ENCODE data around the gene YBX1.
"Not testable (repeated sequence)": the region's sequence is repeated elsewhere in the genome, so short reads cannot be mapped to it uniquely, and the experiment has no call there.

The YBX1 gene

DNA sequence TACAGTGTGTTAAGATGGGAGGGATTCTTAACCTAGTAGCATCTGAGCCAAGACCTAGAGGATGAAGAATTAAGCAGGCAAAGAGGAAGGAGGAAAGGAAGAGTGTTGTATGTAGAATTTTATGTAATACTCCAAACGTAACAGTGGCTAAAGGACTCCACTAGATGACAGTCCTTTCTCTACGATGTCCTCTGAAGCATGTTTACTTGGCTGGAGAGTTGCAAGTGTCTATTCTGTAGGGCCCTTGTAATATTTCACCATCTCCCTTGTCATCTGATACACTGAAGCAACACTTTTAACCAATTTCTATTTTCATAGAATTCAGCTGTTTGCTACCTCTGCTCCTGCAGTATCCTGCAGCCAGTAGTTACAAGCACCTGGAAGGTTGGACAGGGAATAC, 2.2 kb upstream of the YBX1 start:
- H3K27ac ChIP-seq (replicated peaks), result peak overlapping the region; percentile 94
- H3K27me3 ChIP-seq (ENCODE audit: insufficient read depth, poor library complexity, severe bottlenecking), result no peaks in the 10 kb centered on the region
- H3K4me3 ChIP-seq (replicated peaks; ENCODE audit: insufficient read depth, low read length), result no peak overlapping the region
- peak in 1 of 2 experiments; percentile 38 for DNase-seq (ENCODE audit: low read depth in 1 of 2, low spot score in 1 of 2)
- TF ChIP-seq SPI1 (IDR thresholded peaks at IDR 0.05; ENCODE audit: borderline replicate concordance, low read depth) (no peak), GABPA (IDR thresholded peaks at IDR 0.05; ENCODE audit: low read depth) (no peak), CTCF (IDR thresholded peaks at IDR 0.05; ENCODE audit: insufficient read depth, low read length) (no peak), POLR2AphosphoS5 (IDR thresholded peaks at IDR 0.05; ENCODE audit: low read depth) (no peak)

DNA sequence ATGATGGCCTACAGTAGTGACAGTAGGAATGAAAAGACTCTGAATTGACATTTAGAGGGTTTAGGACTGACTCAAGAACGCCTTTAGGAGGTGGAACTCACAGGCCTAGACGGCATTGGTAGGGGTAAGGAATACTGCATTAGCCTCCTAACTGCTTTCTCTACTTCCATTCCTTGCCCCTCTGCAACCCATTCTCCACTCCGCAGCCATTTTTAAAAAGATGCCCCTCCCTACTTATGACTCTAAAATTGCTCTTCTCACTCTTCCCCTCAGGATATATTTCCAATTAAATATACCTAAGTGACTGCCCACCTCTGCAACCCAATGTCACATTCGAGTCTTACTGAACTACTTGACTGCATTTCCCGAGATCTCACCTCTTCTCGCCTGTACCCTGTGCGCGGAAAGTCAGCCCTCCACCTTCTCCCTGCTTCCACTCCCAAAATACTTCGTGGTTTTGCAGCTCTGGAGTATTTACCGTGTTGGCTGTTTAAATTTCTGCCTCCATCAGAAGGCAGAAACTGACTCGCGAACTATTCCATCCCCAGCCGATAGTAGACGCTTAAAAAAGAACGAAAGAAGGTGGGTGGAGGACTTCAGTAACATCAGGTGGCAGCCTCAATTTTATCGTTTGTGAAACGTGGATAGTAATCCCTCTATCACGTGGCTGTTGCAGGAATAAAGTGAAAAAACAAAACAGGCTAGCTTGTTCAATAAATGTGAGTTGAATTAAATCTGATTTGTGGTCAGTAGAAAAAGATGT, 1.1 kb upstream of the YBX1 start:
- Histone ChIP-seq H3K27ac (replicated peaks) (peak overlapping the region; percentile 94), H3K4me3 (replicated peaks; ENCODE audit: insufficient read depth, low read length) (peak overlapping the region; percentile 64), H3K27me3 (ENCODE audit: insufficient read depth, poor library complexity, severe bottlenecking) (no peaks in the 10 kb centered on the region)
- TF ChIP-seq SPI1 (IDR thresholded peaks at IDR 0.05; ENCODE audit: borderline replicate concordance, low read depth), result no peak
- TF ChIP-seq GABPA (IDR thresholded peaks at IDR 0.05; ENCODE audit: low read depth), result no peak
- TF ChIP-seq POLR2AphosphoS5 (IDR thresholded peaks at IDR 0.05; ENCODE audit: low read depth), result no peak; the same call in 1 of the 2 replicates
- peak in 1 of 2 experiments; percentile 22 for DNase-seq (ENCODE audit: low read depth in 1 of 2, low spot score in 1 of 2)

DNA sequence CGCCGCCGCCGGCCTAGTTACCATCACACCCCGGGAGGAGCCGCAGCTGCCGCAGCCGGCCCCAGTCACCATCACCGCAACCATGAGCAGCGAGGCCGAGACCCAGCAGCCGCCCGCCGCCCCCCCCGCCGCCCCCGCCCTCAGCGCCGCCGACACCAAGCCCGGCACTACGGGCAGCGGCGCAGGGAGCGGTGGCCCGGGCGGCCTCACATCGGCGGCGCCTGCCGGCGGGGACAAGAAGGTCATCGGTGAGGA, 193 bp downstream of the YBX1 start:
- not testable (repeated sequence) for DNase-seq (ENCODE audit: low read depth in 1 of 2, low spot score in 1 of 2); H3K27me3 ChIP-seq (ENCODE audit: insufficient read depth, poor library complexity, severe bottlenecking)
- Histone ChIP-seq H3K4me3 (replicated peaks; ENCODE audit: insufficient read depth, low read length) (peak overlapping the region; percentile 70), H3K27ac (replicated peaks) (peak overlapping the region; percentile 94)

- TF ChIP-seq CTCF (IDR thresholded peaks at IDR 0.05; ENCODE audit: insufficient read depth, low read length) (no peak), GABPA (IDR thresholded peaks at IDR 0.05; ENCODE audit: low read depth) (no peak), REST (IDR thresholded peaks at IDR 0.05; ENCODE audit: insufficient replicate concordance, low read depth) (no peak), POLR2AphosphoS5 (IDR thresholded peaks at IDR 0.05; ENCODE audit: low read depth) (peak; percentile 79), SPI1 (IDR thresholded peaks at IDR 0.05; ENCODE audit: borderline replicate concordance, low read depth) (peak; percentile 27; the same call in 1 of the 2 replicates)
- no peaks in the 10 kb centered on the region for H3K27me3 ChIP-seq (ENCODE audit: insufficient read depth, poor library complexity, severe bottlenecking)
- H3K27ac ChIP-seq (replicated peaks), result peak overlapping the region; percentile 94
- peak in 1 of 2 experiments; percentile 66 for DNase-seq (ENCODE audit: low read depth in 1 of 2, low spot score in 1 of 2)
- peak overlapping the region; percentile 70 for H3K4me3 ChIP-seq (replicated peaks; ENCODE audit: insufficient read depth, low read length)
These were observed 717 bp downstream of the YBX1 start for GRCh38 chr1:42682739-42683531.

DNA sequence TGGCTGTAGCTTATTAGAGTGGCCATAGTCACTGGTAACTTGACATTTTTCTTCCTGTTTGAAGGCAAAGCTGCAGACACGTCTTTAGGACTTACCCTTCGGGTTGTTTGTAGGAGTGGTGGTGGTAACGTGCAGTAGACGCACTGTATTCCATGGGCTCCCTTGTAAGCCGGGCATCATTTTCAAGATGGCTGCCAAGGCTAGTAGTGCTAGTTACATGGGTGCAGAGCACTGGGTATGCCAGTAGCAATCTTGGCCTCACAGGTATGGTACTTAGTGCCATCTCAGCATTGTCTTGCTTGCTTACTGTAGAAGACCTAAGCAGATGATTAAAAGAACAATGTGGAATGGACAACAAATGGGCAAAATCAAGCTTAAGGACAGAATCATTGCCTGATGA, 1.9 kb downstream of the YBX1 start:
- peak; percentile 40; the same call in 1 of the 2 replicates for TF ChIP-seq POLR2AphosphoS5 (IDR thresholded peaks at IDR 0.05; ENCODE audit: low read depth)
- no peak for TF ChIP-seq CTCF (IDR thresholded peaks at IDR 0.05; ENCODE audit: insufficient read depth, low read length)
- DNase-seq (ENCODE audit: low read depth in 1 of 2, low spot score in 1 of 2), result peak in 1 of 2 experiments; percentile 48
- Histone ChIP-seq H3K27me3 (ENCODE audit: insufficient read depth, poor library complexity, severe bottlenecking) (no peaks in the 10 kb centered on the region), H3K4me3 (replicated peaks; ENCODE audit: insufficient read depth, low read length) (peak overlapping the region; percentile 70), H3K27ac (replicated peaks) (peak overlapping the region; percentile 61)

All from HL-60 (cell line).